H7 (cell line): ENCODE measurements around the gene SRPRB. TPM values are rescaled to one million over a fixed set of nuclear protein-coding genes. Genes with fewer than 3 reads are reported as not detected.

ENCODE experiments used
- DNase-seq: peaks from one replicate; pipeline ENCODE4 v3.0.0; 2012
- H3K27me3 ChIP-seq: 2 replicates; pipeline ENCODE4 v1.6.0; 2011; ENCODE audit warnings: mild to moderate bottlenecking, low read length; ENCODE audit not compliant: control insufficient read depth, insufficient read depth
- H3K36me3 ChIP-seq: replicated peaks from 2 replicates; pipeline ENCODE4 v1.5.1; 2011; ENCODE audit warnings: low read length; ENCODE audit not compliant: control insufficient read depth, insufficient read depth
- H3K4me3 ChIP-seq: 2 replicates; pipeline ENCODE4 v1.5.1; 2011; ENCODE audit warnings: low read depth, mild to moderate bottlenecking, control low read depth, low read length, moderate library complexity; ENCODE audit not compliant: insufficient read depth
- total RNA-seq: library from RNA; depleted of rRNA; stranded (reverse); fragments of >200 nt; shearing (Covaris generic); gene quantifications from 2 replicates; pipeline ENCODE4 v1.2.3, GENCODE V29; 2014

SRPRB gene
- total RNA-seq, 1 experiment from 2014 or later = 27.7 TPM

- no peak for DNase-seq
- no peak overlapping the region for H3K4me3 ChIP-seq
- H3K27me3 ChIP-seq = no peaks in the 10 kb centered on the region
- no peaks in the 10 kb centered on the region; the same call in 1 of the 2 replicates for H3K36me3 ChIP-seq
Measured at GRCh38 chr3:133838916-133839800, 33.5 kb downstream of the SRPRB start.

GRCh38 chr3:133840055-133840737 is 34.6 kb downstream of the SRPRB start:
- DNase-seq = peak; percentile 31
- H3K27me3 ChIP-seq = no peaks in the 10 kb centered on the region
- H3K4me3 ChIP-seq = no peak overlapping the region
- H3K36me3 ChIP-seq = no peaks in the 10 kb centered on the region; the same call in 1 of the 2 replicates

- Histone ChIP-seq H3K27me3 (no peaks in the 10 kb centered on the region), H3K36me3 (no peaks in the 10 kb centered on the region; the same call in 1 of the 2 replicates), H3K4me3 (no peak overlapping the region)
- DNase-seq = no peak
Measured at GRCh38 chr3:133840767-133841166, 35.2 kb downstream of the SRPRB start.

GRCh38 chr3:133841196-133841595 is 35.6 kb downstream of the SRPRB start:
- Histone ChIP-seq H3K4me3 (no peak overlapping the region), H3K27me3 (no peaks in the 10 kb centered on the region)
- DNase-seq = no peak

GRCh38 chr3:133842158-133842557 is 36.5 kb downstream of the SRPRB start:
- Histone ChIP-seq H3K27me3 (no peaks in the 10 kb centered on the region), H3K36me3 (no peaks in the 10 kb centered on the region; the same call in 1 of the 2 replicates), H3K4me3 (no peak overlapping the region)
- no peak for DNase-seq

More at GRCh38 chr3:133841196-133841595, 35.6 kb downstream of the SRPRB start:
- no peaks in the 10 kb centered on the region; the same call in 1 of the 2 replicates for H3K36me3 ChIP-seq

GRCh38 chr3:133843634-133844033 is 38.0 kb downstream of the SRPRB start:
- no peaks in the 10 kb centered on the region; the same call in 1 of the 2 replicates for H3K36me3 ChIP-seq
- H3K4me3 ChIP-seq = no peak overlapping the region
- H3K27me3 ChIP-seq = no peaks in the 10 kb centered on the region
- no peak for DNase-seq

- Histone ChIP-seq H3K4me3 (no peak overlapping the region), H3K27me3 (no peaks in the 10 kb centered on the region), H3K36me3 (no peaks in the 10 kb centered on the region)
- DNase-seq = no peak
Measured at GRCh38 chr3:133845127-133845526, 39.5 kb downstream of the SRPRB start.

- no peaks in the 10 kb centered on the region for H3K27me3 ChIP-seq
- no peak overlapping the region for H3K4me3 ChIP-seq
Measured at GRCh38 chr3:133849346-133849745, 43.7 kb downstream of the SRPRB start.

GRCh38 chr3:133850034-133850433 is 44.4 kb downstream of the SRPRB start:
- no peaks in the 10 kb centered on the region for H3K27me3 ChIP-seq
- H3K4me3 ChIP-seq = no peak overlapping the region
- DNase-seq = no peak
- H3K36me3 ChIP-seq = no peaks in the 10 kb centered on the region

More at GRCh38 chr3:133849346-133849745, 43.7 kb downstream of the SRPRB start:
- no peak for DNase-seq
- H3K36me3 ChIP-seq = no peaks in the 10 kb centered on the region

GRCh38 chr3:133851266-133851906 is 45.8 kb downstream of the SRPRB start:
- H3K4me3 ChIP-seq = no peak overlapping the region
- H3K36me3 ChIP-seq = no peaks in the 10 kb centered on the region
- no peak for DNase-seq
- H3K27me3 ChIP-seq = no peaks in the 10 kb centered on the region

GRCh38 chr3:133851931-133852330 is 46.3 kb downstream of the SRPRB start:
- Histone ChIP-seq H3K36me3 (no peaks in the 10 kb centered on the region), H3K4me3 (no peak overlapping the region), H3K27me3 (no peaks in the 10 kb centered on the region)
- no peak for DNase-seq

GRCh38 chr3:133853063-133853924 is 47.7 kb downstream of the SRPRB start:
- no peaks in the 10 kb centered on the region for H3K27me3 ChIP-seq
- no peak overlapping the region for H3K4me3 ChIP-seq
- DNase-seq = no peak
- no peaks in the 10 kb centered on the region for H3K36me3 ChIP-seq

GRCh38 chr3:133853925-133854227 is 48.3 kb downstream of the SRPRB start:
- Histone ChIP-seq H3K4me3 (no peak overlapping the region), H3K36me3 (no peaks in the 10 kb centered on the region), H3K27me3 (no peaks in the 10 kb centered on the region)
- DNase-seq = no peak
